ENCODE measurements around the gene TCTA.

Gene TCTA

GRCh38 chr3:49410846-49411534, 1.2 kb upstream of the TCTA start:
- no peak for DNase-seq

DNA sequence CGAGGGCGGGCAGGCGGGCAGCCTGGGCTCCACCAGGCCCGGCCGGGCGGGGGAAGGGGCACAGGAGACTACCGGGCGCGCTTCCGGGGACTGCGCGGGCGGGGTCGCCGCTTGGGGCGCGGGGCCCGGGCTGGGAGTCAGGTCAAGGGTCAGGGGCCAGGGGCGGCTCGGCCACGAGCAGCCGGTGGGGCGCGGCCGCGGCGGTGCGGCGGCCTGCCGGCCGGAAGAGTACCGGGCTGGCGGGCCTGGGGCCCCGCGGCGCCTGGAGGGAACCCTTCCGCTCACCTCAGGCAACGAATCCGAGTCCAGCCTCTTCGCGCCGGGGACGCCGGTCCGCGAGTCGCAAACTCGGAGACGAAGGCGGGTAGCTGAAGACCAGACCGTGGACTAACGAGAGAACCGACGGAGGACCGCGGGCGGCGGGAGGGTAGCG, 672 bp upstream of the TCTA start:
- DNase-seq = no peak

DNA sequence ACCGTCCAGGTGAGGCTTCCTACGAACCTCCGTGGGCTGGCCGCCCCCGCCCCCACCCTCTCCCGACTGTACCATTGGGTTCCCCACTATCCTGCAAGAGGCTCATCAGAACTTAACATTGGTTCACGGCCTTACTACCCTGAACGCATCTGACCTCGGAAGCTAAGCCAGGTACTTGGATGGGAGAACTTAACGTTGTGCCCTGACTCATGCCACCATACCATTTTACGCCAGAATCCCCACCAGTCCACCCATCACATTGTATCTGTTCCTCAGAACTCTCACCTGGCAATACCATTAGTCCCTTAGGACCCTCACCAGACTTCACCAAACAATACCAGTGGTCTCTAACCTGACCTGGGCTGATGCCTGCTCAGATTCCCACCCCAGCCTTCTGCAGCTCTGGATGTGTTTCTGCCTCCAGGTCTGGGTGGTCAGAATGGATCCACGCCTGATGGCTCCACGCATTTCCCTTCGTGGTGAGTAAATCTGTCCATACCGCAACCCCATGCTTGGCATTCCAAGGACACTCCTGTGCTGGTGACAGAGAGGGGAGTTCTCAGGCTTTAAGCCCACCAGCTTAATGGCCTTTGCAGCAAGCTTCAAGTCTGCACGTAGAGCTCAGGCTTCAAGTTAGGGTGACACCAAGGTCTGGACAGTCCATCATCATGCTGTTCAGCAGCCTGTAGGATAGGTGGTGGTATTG, 562 bp downstream of the TCTA start:
- DNase-seq = no peak

- no peak for DNase-seq
Observed at GRCh38 chr3:49413338-49413734, 1.1 kb downstream of the TCTA start.

GRCh38 chr3:49414753-49415152, 2.5 kb downstream of the TCTA start:
- DNase-seq = no peak

- no peak for DNase-seq
Observed at GRCh38 chr3:49415931-49416601, 3.8 kb downstream of the TCTA start.

DNA sequence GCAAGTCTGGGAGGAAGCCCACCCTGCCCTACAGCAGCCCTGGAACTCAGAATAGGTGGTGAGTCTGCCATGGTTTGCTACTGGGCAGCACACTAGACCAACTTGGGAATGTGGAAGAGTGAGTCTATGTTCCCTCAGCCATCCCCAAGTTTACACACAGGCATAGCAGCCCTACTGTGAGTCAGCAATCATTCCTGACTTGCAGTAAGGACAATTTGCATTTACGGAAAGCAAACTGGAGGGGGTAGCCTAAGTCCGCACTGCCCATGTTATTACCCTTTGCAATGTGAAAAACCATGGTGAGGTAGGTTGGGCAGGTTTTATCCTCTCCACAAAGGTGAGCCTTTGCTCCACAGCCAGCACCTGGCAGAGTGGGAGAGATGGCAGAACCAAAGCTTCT, 4.6 kb downstream of the TCTA start:
- DNase-seq = no peak

GRCh38 chr3:49417516-49418120, 5.4 kb downstream of the TCTA start:
- no peak for DNase-seq

DNA sequence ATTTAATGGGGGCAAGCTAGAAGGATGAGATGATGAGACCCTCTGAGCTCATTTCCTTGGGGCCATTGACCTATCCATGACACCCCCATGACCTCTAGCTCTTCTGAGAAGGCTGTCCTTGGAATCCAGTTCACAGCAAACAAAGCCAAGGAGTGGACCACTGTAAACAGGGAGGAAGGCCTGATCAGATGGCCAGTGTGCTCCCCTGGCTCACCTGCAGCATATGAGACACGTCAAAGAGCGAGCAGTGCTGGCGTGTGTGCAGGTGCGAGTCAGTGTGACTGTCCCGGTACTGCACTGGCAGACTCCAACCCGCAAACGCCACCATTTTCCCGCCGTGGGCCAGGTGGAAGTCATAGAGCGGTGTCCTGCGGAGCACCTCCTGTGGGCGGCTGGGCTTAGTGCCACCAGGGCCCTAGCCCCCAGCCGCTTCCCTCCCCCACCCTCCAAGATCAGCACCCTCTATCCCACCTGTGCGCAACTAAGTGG, 9.7 kb downstream of the TCTA start:
- no peak for DNase-seq

DNA sequence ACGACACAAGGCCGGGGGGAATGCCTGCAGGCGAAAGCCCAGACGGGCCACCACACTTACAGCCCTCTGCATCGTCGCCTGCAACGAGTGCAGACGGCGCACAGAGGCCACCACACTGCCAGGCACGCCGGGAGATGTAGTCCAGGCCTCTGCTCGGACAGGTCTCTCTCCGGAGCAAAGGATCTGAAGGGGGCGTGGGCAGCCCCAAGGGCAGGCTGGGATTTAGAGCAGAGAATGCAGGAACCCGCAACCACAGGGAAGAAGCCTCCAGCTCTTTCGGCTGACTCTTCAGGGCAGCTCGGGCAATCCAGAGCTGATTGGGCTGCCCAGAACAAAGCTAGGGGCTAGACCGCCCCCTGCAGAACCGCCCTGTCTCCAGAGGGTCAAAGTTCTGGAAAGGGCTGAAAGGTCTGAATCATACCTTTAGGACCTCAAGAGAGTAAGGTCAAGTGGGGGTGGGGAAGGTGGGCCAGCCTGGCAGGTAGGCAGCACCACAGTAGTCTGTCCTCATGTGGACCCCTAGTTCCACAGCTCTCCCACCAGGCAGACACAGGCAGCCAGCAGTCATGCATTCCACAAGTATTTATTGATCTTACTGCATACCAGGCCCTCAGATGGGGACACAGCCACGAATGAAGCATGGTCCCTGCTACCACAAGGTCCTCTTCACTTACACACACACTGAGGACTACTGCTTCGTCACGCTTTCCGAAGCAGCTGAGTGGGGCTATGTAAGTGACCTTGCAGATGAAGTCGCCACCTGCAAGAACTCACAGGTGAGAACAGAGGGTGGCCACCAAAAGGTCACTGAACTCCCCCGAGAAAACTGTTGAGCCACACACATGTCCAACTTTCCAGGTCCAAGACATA, 10.4 kb downstream of the TCTA start, which contains the start of gene AMT:
TSS of gene AMT (minus strand) at position 95 of the 870 bp plus-strand sequence. CDS start at position 72, 23 bp downstream.
- DNase-seq = no peak

GRCh38 chr3:49424816-49425215, 12.6 kb downstream of the TCTA start:
- no peak for DNase-seq

DNA sequence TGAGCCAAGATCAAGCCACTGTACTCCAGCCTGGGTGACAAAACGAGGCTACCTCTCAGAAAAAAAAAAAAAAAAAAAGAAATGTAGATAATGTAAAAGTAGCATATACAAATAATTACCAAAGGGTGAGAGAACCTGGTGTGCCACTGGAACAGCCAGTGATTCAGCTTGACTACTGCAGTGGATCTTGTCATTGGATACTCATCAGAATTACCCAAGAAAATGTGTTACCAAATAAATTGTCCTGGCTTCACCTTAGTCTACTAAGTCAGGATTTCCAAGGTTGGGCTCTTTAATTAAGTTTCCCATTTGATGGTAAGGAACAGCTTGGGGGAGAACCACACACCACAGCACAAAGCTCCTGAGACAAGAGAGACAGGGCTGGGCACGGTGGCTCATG, 15.4 kb downstream of the TCTA start:
- no peak for DNase-seq

- no peak for DNase-seq
Observed at GRCh38 chr3:49428752-49429080, 16.5 kb downstream of the TCTA start.

GRCh38 chr3:49434731-49435130, 22.5 kb downstream of the TCTA start:
- DNase-seq = no peak

DNA sequence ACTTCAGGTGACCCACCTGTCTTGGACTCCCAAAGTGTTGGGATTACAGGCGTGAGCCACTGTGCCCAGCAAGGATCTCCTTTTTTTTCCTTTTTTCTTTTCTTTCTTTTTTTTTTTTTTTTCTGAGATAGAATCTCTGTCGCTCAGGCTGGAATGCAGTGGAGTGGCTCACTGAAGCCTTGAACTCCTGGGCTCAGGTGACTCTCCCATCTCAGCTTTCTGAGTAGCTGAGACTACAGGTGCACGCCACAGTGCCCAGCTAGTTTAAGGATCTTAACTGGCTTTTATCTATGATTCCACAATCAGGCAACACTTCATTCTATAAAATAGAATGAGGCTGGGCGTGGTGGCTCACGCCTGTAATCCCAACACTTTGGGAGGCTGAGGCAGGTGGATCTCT, 33.2 kb downstream of the TCTA start:
- no peak for DNase-seq

DNA sequence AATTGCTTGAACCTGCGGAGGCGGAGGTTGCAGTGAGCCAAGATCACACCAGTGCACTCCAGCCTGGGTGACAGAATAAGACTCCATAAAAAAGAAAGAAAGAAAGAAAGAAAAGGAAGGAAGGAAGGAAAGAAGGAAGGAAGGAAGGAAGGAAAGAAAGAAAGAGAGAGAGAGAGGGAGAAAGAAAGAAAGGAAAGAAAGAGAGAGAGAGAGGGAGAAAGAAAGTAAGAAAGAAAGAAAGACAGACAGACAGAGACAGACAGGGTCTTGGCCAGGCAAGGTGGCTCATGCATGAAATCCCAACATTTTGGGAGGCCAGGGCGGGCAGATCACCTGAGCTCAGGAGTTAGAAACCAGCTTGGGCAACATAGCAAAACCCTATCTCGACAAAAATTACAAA, 41.4 kb downstream of the TCTA start:
- DNase-seq = no peak

DNA sequence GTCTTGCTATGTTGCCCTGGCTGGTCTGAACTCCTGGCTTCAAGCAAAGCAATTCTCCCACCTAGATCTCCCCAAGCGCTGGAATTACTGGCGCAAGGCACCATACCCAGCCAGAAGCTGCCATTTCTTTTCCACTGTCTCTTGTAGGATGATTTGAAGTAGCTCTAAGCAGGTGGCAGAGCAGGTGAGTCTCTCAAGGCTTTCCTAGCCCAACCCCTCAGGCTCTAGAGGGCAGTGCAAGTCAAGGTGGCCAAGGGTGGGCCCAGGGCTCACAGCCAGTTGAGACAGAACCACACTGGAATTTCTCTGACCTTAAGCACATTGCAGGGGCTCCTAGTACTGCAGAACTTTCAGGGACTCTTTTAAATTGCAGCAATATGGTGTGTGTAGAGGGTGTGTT, 42.2 kb downstream of the TCTA start:
- no peak for DNase-seq

DNA sequence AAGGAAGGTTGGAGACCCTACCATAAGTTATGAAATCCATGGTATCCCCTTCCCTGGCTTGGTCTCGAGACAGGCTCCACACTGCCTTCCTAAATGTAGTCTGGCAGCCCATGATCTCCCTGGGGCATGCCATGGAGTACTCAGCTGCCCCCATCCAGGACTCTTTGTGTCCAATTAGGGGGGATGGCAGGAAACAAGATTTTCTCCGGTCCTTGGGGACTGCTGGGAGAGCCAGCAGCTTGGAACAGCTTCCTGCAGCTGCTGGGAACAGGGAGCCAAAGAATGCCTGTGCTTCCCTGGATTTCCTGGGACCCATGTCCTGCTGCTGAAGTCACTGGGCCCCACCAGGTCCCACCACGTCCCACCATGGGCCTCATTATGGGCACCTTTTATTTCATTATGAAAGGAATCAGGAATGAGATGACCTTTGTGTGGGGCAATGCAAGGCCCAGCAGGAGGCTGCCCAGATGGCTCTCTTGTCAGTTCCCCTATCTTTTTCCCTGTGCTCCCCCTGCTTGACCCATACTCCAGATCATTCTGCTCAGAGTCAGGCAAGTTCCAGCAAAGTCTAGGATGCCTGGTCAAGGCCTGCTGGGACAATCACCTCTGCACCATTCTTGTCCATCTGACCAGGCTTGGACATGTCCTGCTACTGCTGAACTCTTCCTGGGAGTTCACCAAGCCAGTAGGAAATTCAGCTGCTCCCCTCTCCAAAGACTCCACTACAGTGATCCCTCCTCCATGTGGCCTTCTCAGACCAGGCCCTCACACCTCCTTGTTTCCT, 42.9 kb downstream of the TCTA start:
- no peak for DNase-seq

DNA sequence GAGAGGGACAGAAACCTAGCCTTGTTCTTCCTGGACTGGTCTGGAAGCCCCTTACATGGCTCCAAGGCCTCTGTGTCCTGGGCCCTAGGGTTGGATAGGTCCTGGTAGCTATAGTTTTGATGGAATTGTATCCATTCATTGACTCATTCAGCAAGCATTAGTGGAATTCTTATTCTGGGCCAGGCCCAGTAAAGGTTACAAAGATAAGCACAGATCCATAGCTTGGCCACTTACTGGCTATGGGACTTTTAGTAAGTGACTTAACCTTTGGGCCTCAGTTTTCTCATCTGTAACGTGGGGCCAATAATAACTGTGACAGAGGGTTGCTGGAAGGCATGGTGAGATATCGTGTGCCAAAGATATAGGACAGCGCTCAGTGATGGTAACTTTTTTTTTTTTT, 44.2 kb downstream of the TCTA start:
- no peak for DNase-seq

GRCh38 chr3:49460188-49460890, 48.1 kb downstream of the TCTA start:
- no peak for DNase-seq

DNA sequence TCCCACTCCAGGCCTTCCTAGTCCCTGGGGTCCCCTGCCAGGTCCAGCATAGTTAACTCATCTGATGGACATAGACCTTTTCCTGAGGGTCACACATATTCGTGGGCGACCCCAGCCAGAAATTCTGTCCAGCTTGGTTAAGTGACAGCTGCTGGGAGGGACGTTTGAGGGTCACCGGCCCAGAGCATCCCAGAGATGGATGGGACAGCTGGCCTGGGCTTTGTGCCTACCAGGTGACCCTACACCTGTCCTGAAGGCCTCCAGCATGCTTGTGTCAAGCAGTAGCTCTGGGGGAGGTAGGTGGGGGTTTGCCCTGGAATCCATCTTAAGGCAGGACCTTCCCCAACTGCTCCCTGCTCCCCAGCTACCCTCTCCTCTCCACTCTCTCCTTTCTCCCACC, 48.7 kb downstream of the TCTA start:
- DNase-seq = no peak
